DOHH2 (cell line): ENCODE measurements around the gene EPS8.

ENCODE experiments used
- H3F3A ChIP-seq: fragments of 200-600 bp; sonication (generic), shearing (Covaris generic); 2 replicates; pipeline ENCODE4 v1.6.0; 2016; ENCODE audit warnings: antibody characterized with exemption, mild to moderate bottlenecking; ENCODE audit not compliant: control insufficient read depth, insufficient read depth
- H3K27ac ChIP-seq: fragments of 200-600 bp; sonication (generic); 2 replicates; pipeline ENCODE4 v1.5.1; 2014; ENCODE audit warnings: low read depth, mild to moderate bottlenecking, low read length, moderate library complexity
- H3K27me3 ChIP-seq: fragments of 200-600 bp; sonication (generic); 2 replicates; pipeline ENCODE4 v1.6.1; 2014; ENCODE audit warnings: mild to moderate bottlenecking, low read length, mixed read lengths; ENCODE audit not compliant: control insufficient read depth
- H3K36me3 ChIP-seq: fragments of 200-600 bp; sonication (generic); 2 replicates; pipeline ENCODE4 v1.6.1; 2014; ENCODE audit warnings: mild to moderate bottlenecking, low read length, moderate library complexity, mixed read lengths; ENCODE audit not compliant: control insufficient read depth
- H3K4me1 ChIP-seq: fragments of 200-600 bp; sonication (generic); 2 replicates; pipeline ENCODE4 v1.6.1; 2014; ENCODE audit warnings: mild to moderate bottlenecking, low read length, mixed read lengths; ENCODE audit not compliant: control insufficient read depth
- H3K4me2 ChIP-seq: fragments of 200-600 bp; sonication (generic); 2 replicates; pipeline ENCODE4 v1.6.0; 2014; ENCODE audit warnings: mild to moderate bottlenecking, low read length, moderate library complexity
- H3K4me3 ChIP-seq: fragments of 200-600 bp; sonication (generic); 2 replicates; pipeline ENCODE4 v1.5.1; 2014; ENCODE audit warnings: mild to moderate bottlenecking, low read length, mixed read lengths
- H3K79me2 ChIP-seq: fragments of 200-600 bp; sonication (generic); 2 replicates; pipeline ENCODE4 v1.6.1; 2014; ENCODE audit warnings: mild to moderate bottlenecking, low read length, mixed read lengths; ENCODE audit not compliant: control insufficient read depth
- H3K9me2 ChIP-seq: fragments of 200-600 bp; sonication (generic); replicated peaks from 2 replicates; pipeline ENCODE4 v1.6.1; 2014; ENCODE audit warnings: mild to moderate bottlenecking, low read length, mixed read lengths; ENCODE audit not compliant: control insufficient read depth
- H3K9me3 ChIP-seq: fragments of 200-600 bp; sonication (generic); 2 replicates; pipeline ENCODE4 v1.6.1; 2014; ENCODE audit warnings: antibody characterized with exemption, low read length, mixed read lengths; ENCODE audit not compliant: control insufficient read depth, insufficient read depth
- H4K20me1 ChIP-seq: fragments of 200-600 bp; sonication (generic); 2 replicates; pipeline ENCODE4 v1.6.0; 2014; ENCODE audit warnings: low read depth, mild to moderate bottlenecking, antibody characterized with exemption, low read length, moderate library complexity; ENCODE audit not compliant: control insufficient read depth, insufficient read depth
- EZH2phosphoT487 ChIP-seq: fragments of 200-600 bp; sonication (generic); IDR thresholded peaks from 2 replicates; pipeline ENCODE4 v1.6.1; 2017; ENCODE audit warnings: borderline replicate concordance, mild to moderate bottlenecking, antibody characterized with exemption, low read length, moderate library complexity, mixed read lengths
- TF ChIP-seq, protein P1 (sequence below): fragments of 200-600 bp; sonication (generic); IDR thresholded peaks from one replicate; pipeline ENCODE4 v1.5.1; 2014; ENCODE audit warnings: antibody characterized with exemption, mild to moderate bottlenecking, low read depth, low read length; ENCODE audit not compliant: poor library complexity, severe bottlenecking

Gene EPS8

GRCh38 chr12:15689751-15690191 lies 99.4 kb downstream of the EPS8 start:
- Histone ChIP-seq H4K20me1 (no peaks in the 10 kb centered on the region), H3K27me3 (peaks cover 2% of the 10 kb centered on the region; the same call in 1 of the 2 replicates), H3K36me3 (no peaks in the 10 kb centered on the region), H3F3A (no peaks in the 10 kb centered on the region), H3K79me2 (no peaks in the 10 kb centered on the region), H3K9me3 (no peaks in the 10 kb centered on the region), H3K4me1 (no peaks in the 10 kb centered on the region), H3K9me2 (no peaks in the 10 kb centered on the region), H3K4me3 (no peak overlapping the region), H3K27ac (no peak overlapping the region), H3K4me2 (no peak overlapping the region)
- TF ChIP-seq EZH2phosphoT487: no peak
- TF ChIP-seq, protein P1, sequence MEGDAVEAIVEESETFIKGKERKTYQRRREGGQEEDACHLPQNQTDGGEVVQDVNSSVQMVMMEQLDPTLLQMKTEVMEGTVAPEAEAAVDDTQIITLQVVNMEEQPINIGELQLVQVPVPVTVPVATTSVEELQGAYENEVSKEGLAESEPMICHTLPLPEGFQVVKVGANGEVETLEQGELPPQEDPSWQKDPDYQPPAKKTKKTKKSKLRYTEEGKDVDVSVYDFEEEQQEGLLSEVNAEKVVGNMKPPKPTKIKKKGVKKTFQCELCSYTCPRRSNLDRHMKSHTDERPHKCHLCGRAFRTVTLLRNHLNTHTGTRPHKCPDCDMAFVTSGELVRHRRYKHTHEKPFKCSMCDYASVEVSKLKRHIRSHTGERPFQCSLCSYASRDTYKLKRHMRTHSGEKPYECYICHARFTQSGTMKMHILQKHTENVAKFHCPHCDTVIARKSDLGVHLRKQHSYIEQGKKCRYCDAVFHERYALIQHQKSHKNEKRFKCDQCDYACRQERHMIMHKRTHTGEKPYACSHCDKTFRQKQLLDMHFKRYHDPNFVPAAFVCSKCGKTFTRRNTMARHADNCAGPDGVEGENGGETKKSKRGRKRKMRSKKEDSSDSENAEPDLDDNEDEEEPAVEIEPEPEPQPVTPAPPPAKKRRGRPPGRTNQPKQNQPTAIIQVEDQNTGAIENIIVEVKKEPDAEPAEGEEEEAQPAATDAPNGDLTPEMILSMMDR: no peak

DNA sequence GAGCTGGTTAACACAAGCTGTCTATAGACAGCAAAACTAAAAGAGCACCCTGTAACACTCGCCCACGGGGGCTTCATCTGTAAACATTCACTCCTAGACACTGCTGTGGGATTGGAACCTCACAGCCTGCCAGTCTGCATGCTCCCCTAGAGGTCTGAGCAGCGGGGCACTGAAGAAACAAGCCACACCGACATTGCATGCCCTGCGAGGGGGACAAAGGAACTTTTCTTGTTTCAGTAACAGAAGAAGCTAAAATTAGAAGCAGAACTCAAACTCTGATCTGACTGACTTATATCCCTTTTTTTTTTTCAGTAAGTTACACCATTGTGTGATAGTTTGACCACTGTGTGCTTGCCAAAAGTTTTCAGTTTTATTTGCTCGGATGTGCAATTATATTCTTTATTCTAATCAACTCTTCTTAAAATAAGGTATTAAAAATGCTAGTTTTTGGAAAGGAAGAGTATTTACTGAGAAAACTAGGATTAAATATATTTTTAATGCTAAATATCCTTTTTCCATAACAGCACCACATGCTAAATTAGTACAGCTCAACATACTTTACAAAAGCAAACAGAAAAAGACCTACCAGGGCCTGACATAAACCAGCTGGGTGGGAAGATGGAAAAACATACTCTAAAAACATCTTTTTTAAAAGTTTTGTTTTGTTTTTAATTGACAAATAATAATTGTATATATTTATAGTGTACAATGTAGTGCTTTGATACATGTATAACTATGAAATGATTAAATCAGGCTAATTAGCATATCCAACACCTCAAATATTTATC lies 100.2 kb downstream of the EPS8 start:
- no peak overlapping the region for H3K4me2 ChIP-seq
- H3F3A ChIP-seq: no peaks in the 10 kb centered on the region
- H3K27ac ChIP-seq: no peak overlapping the region
- H3K36me3 ChIP-seq: no peaks in the 10 kb centered on the region
- H3K79me2 ChIP-seq: no peaks in the 10 kb centered on the region
- H3K9me2 ChIP-seq: no peaks in the 10 kb centered on the region
- no peak for TF ChIP-seq EZH2phosphoT487
- TF ChIP-seq, protein P1: no peak
- no peak overlapping the region for H3K4me3 ChIP-seq
- H3K27me3 ChIP-seq: peaks cover 4% of the 10 kb centered on the region; the same call in 1 of the 2 replicates
- no peaks in the 10 kb centered on the region for H3K4me1 ChIP-seq
- no peaks in the 10 kb centered on the region for H3K9me3 ChIP-seq
- no peaks in the 10 kb centered on the region for H4K20me1 ChIP-seq

GRCh38 chr12:15688202-15688736 lies 100.9 kb downstream of the EPS8 start:
- Histone ChIP-seq H3K9me3 (no peaks in the 10 kb centered on the region), H3K4me2 (no peak overlapping the region), H4K20me1 (no peaks in the 10 kb centered on the region), H3K4me3 (no peak overlapping the region), H3K4me1 (no peaks in the 10 kb centered on the region), H3F3A (no peaks in the 10 kb centered on the region), H3K27ac (no peak overlapping the region), H3K27me3 (peaks cover 4% of the 10 kb centered on the region; the same call in 1 of the 2 replicates), H3K79me2 (no peaks in the 10 kb centered on the region), H3K36me3 (no peaks in the 10 kb centered on the region), H3K9me2 (no peaks in the 10 kb centered on the region)
- no peak for TF ChIP-seq EZH2phosphoT487
- TF ChIP-seq, protein P1: no peak
